OCI-LY1 (cell line): ENCODE measurements around the gene ERCC8.

ENCODE experiments used
- CTCF ChIP-seq: fragments of 200-600 bp; sonication (generic), shearing (Covaris generic); IDR thresholded peaks from 2 replicates; pipeline ENCODE4 v1.5.1; 2017; ENCODE audit warnings: mild to moderate bottlenecking, antibody characterized with exemption, low read length, moderate library complexity, mixed read lengths
- EZH2 ChIP-seq: fragments of 200-600 bp; sonication (generic), shearing (Covaris generic); IDR thresholded peaks from 2 replicates; pipeline ENCODE4 v1.8.0; 2017; ENCODE audit warnings: borderline replicate concordance, mixed run types, mild to moderate bottlenecking, antibody characterized with exemption, low read length, moderate library complexity, mixed read lengths

- TF ChIP-seq CTCF (no peak), EZH2 (no peak)
Measured at GRCh38 chr5:60916646-60917045, 28.2 kb downstream of the ERCC8 start.
